Mammary epithelial cell (primary cell): ENCODE results near the gene FAM114A2.
"Not testable (repeated sequence)": the region's sequence is repeated elsewhere in the genome, so short reads cannot be mapped to it uniquely, and the experiment has no call there.

Source experiments
- CTCF ChIP-seq, 2 donors: IDR thresholded peaks in 1 of 2; conservative IDR thresholded peaks in 1 of 2; 2 replicates each; pipeline ENCODE4 v1.5.1; 2011 to 2012; ENCODE audit warnings: inconsistent platforms in 2 of 2, low read length in 2 of 2, mild to moderate bottlenecking in 2 of 2, control low read depth in 1 of 2, low read depth in 1 of 2; ENCODE audit not compliant: insufficient read depth in 1 of 2; ENCODE audit errors: extremely low read depth in 1 of 2
- EZH2 ChIP-seq: IDR thresholded peaks from 2 replicates; pipeline ENCODE4 v1.6.1; 2012; ENCODE audit warnings: low read length, inconsistent platforms, borderline replicate concordance

- TF ChIP-seq EZH2; CTCF (conservative IDR thresholded peaks at IDR 0.05 in 1 of 2, IDR thresholded peaks at IDR 0.05 in 1 of 2; ENCODE audit: extremely low read depth in 1 of 2, insufficient read depth in 1 of 2, low read depth in 1 of 2, low read length in 2 of 2): not testable (repeated sequence)
These were observed 19.8 kb downstream of the FAM114A2 start for GRCh38 chr5:154018919-154019318.
